Motor neuron (in vitro differentiated cells): ENCODE data around the gene PSMA7. TPM values are rescaled to one million over a fixed set of nuclear protein-coding genes. Genes with fewer than 3 reads are reported as not detected.

ENCODE experiments used
- ATAC-seq, 8 experiments: fragments of 200-7000 bp; cut with Tn5 transposase; replicated peaks in 6 of 8; 2 replicates each; pipeline ENCODE4 v1.8.0; 2021; ENCODE audit warnings: mild to moderate bottlenecking in 8 of 8, moderate library complexity in 8 of 8
- H3K27ac ChIP-seq, 2 donors: fragments of 250-450 bp; sonication (Bioruptor Pico); 2 replicates each; pipeline ENCODE4 v1.9.0; 2021; ENCODE audit warnings: antibody characterized with exemption in 2 of 2, mild to moderate bottlenecking in 2 of 2, moderate library complexity in 1 of 2
- H3K4me1 ChIP-seq, 2 donors: fragments of 250-450 bp; sonication (Bioruptor Pico); replicated peaks in 1 of 2; 2 replicates each; pipeline ENCODE4 v1.6.1; 2021; ENCODE audit warnings: antibody characterized with exemption in 2 of 2, mild to moderate bottlenecking in 2 of 2, moderate library complexity in 1 of 2
- H3K4me3 ChIP-seq, 5 donors: fragments of 250-450 bp; sonication (Bioruptor Pico); 2 replicates each; pipeline ENCODE4 v1.9.0; 2021; ENCODE audit warnings: antibody characterized with exemption in 5 of 5, mild to moderate bottlenecking in 5 of 5, moderate library complexity in 4 of 5
- WGBS, 10 experiments: fragments of 450-650 bp; shearing (Covaris generic); methylation state at CpG; one replicate each; pipeline ENCODE4 v1.0.0; 2022; 5-methylcytosine and 5-hydroxymethylcytosine counted together
- in situ Hi-C, 9 experiments: fragments of 400-800 bp; cut with MboI; loops; one replicate each; pipeline ENCODE4 v1.15.0; 2021; ENCODE audit warnings: low sequenced_read_pairs in 9 of 9, low pct_unique_long_range_greater_than_20kb in 2 of 9; ENCODE audit not compliant: unreplicated experiment in 9 of 9
- total RNA-seq, 8 experiments: library from RNA; unstranded; fragments of 300-600 nt; gene quantifications; 2 replicates each; pipeline versions ENCODE4 v1.2.3 to v1.2.4, GENCODE V29; 2022

Gene PSMA7
- total RNA-seq, 8 experiments from 2014 or later = 233 to 413 (median 253) TPM

GRCh38 chr20:62167474-62167873 lies 24.3 kb upstream of the PSMA7 start:
- Histone ChIP-seq H3K27ac (no peak overlapping the region), H3K4me3 (no peak overlapping the region), H3K4me1 (no peaks in the 10 kb centered on the region)
- WGBS, 10 experiments = 40 to 100% (median 93%) methylated on average over 1 to 4 of the region's 6 CpGs; no CpG with 5 or more reads in 4 of the 10 experiments
- in situ Hi-C loops = no loop called here
- ATAC-seq = no peak

- H3K4me1 ChIP-seq = no peaks in the 10 kb centered on the region
- in situ Hi-C loops = no loop called here
- H3K4me3 ChIP-seq = no peak overlapping the region
- H3K27ac ChIP-seq = peak overlapping the region in 1 of 2 donors; percentile 54
- WGBS, 10 experiments = 72 to 100% (median 94%) methylated on average over 1 to 17 of the region's 25 CpGs; no CpG with 5 or more reads in 4 of the 10 experiments
- peak in 5 of 8 experiments; percentile 51 to 85 (median 64) for ATAC-seq
Observed at GRCh38 chr20:62165762-62166399, 22.7 kb upstream of the PSMA7 start.

- H3K4me1 ChIP-seq = no peaks in the 10 kb centered on the region
- in situ Hi-C loops = no loop called here
- WGBS, 10 experiments = 80 to 100% (median 96%) methylated on average over 1 to 15 of the region's 41 CpGs; no CpG with 5 or more reads in 2 of the 10 experiments
- H3K4me3 ChIP-seq = no peak overlapping the region
- peak in 1 of 8 experiments; percentile 3 for ATAC-seq
- H3K27ac ChIP-seq = no peak overlapping the region
Observed at GRCh38 chr20:62164879-62165761, 21.9 kb upstream of the PSMA7 start.

- no peak overlapping the region for H3K4me3 ChIP-seq
- H3K27ac ChIP-seq = no peak overlapping the region
- no peaks in the 10 kb centered on the region for H3K4me1 ChIP-seq
- 93 to 100% (median 99%) methylated on average over 1 to 11 of the region's 29 CpGs; no CpG with 5 or more reads in 6 of the 10 experiments for WGBS, 10 experiments
- in situ Hi-C loops = no loop called here
- no peak for ATAC-seq
Observed at GRCh38 chr20:62163986-62164762, 21.0 kb upstream of the PSMA7 start.

GRCh38 chr20:62163485-62163865 lies 20.3 kb upstream of the PSMA7 start:
- ATAC-seq = no peak
- WGBS, 10 experiments = 67% methylated on average over 1 of the region's 25 CpGs; no CpG with 5 or more reads in 9 of the 10 experiments
- Histone ChIP-seq H3K4me1 (no peaks in the 10 kb centered on the region), H3K4me3 (no peak overlapping the region), H3K27ac (no peak overlapping the region)
- in situ Hi-C loops = no loop called here

GRCh38 chr20:62162765-62163484 lies 19.7 kb upstream of the PSMA7 start:
- Histone ChIP-seq H3K4me1 (no peaks in the 10 kb centered on the region), H3K4me3 (no peak overlapping the region), H3K27ac (no peak overlapping the region)
- ATAC-seq = no peak
- in situ Hi-C loops = no loop called here
- 93 to 100% (median 97%) methylated on average over 1 to 11 of the region's 38 CpGs; no CpG with 5 or more reads in 6 of the 10 experiments for WGBS, 10 experiments

- no peak overlapping the region for H3K4me3 ChIP-seq
- H3K4me1 ChIP-seq = peaks cover 7 to 13% of the 10 kb centered on the region in 2 donors
- 80 to 100% (median 94%) methylated on average over 1 to 4 of the region's 17 CpGs; no CpG with 5 or more reads in 6 of the 10 experiments for WGBS, 10 experiments
- no peak for ATAC-seq
- in situ Hi-C loops = no loop called here
- no peak overlapping the region for H3K27ac ChIP-seq
Observed at GRCh38 chr20:62161347-62161746, 18.2 kb upstream of the PSMA7 start.

- in situ Hi-C loops = no loop called here
- no peak for ATAC-seq
- H3K4me1 ChIP-seq = peaks cover 11 to 17% of the 10 kb centered on the region in 2 donors
- WGBS, 10 experiments = 89 to 100% (median 100%) methylated on average over 1 to 5 of the region's 17 CpGs; no CpG with 5 or more reads in 7 of the 10 experiments
- H3K4me3 ChIP-seq = no peak overlapping the region
- H3K27ac ChIP-seq = no peak overlapping the region
Observed at GRCh38 chr20:62160876-62161275, 17.7 kb upstream of the PSMA7 start.

- Histone ChIP-seq H3K4me1 (peaks cover 11 to 17% of the 10 kb centered on the region in 2 donors), H3K4me3 (no peak overlapping the region), H3K27ac (no peak overlapping the region)
- in situ Hi-C loops = no loop called here
- WGBS, 10 experiments = 60 to 94% (median 93%) methylated on average over 1 to 4 of the region's 9 CpGs; no CpG with 5 or more reads in 5 of the 10 experiments
- ATAC-seq = peak in 1 of 8 experiments; percentile 11
Observed at GRCh38 chr20:62160253-62160652, 17.1 kb upstream of the PSMA7 start.

- H3K4me3 ChIP-seq = no peak overlapping the region
- H3K27ac ChIP-seq = no peak overlapping the region
- peak in 3 of 8 experiments; percentile 44 to 67 (median 59) for ATAC-seq
- in situ Hi-C loops = no loop called here
- WGBS, 10 experiments = 84 to 100% (median 92%) methylated on average over 2 to 6 of the region's 14 CpGs; no CpG with 5 or more reads in 4 of the 10 experiments
- H3K4me1 ChIP-seq = peaks cover 11 to 17% of the 10 kb centered on the region in 2 donors
Observed at GRCh38 chr20:62159839-62160238, 16.6 kb upstream of the PSMA7 start.

GRCh38 chr20:62159052-62159451 lies 15.9 kb upstream of the PSMA7 start:
- Histone ChIP-seq H3K4me3 (no peak overlapping the region), H3K27ac (no peak overlapping the region), H3K4me1 (peaks cover 11 to 17% of the 10 kb centered on the region in 2 donors)
- no peak for ATAC-seq
- 100% methylated on average over 1 to 5 of the region's 11 CpGs; no CpG with 5 or more reads in 6 of the 10 experiments for WGBS, 10 experiments
- in situ Hi-C loops = no loop called here

GRCh38 chr20:62158541-62158940 lies 15.3 kb upstream of the PSMA7 start:
- no peak for ATAC-seq

More at GRCh38 chr20:62158541-62158940, 15.3 kb upstream of the PSMA7 start:
- Histone ChIP-seq H3K27ac (no peak overlapping the region), H3K4me1 (peaks cover 11 to 17% of the 10 kb centered on the region in 2 donors), H3K4me3 (no peak overlapping the region)
- in situ Hi-C loops = no loop called here
- 60 to 96% (median 70%) methylated on average over 1 to 5 of the region's 22 CpGs; no CpG with 5 or more reads in 7 of the 10 experiments for WGBS, 10 experiments
